Lung (tissue), 12 donors: ENCODE measurements around the gene MGP. TPM values are rescaled to one million over a fixed set of nuclear protein-coding genes. Genes with fewer than 3 reads are reported as not detected.

ENCODE experiments used
- ATAC-seq: fragments of 200-7000 bp; cut with Tn5 transposase; one replicate; pipeline ENCODE4 v1.9.1; 2020; ENCODE audit warnings: moderate number of reproducible peaks; ENCODE audit not compliant: insufficient read depth, low FRiP score
- DNase-seq, 3 donors: peaks; one replicate each; pipeline ENCODE4 v3.0.0-alpha.2; 2013 to 2017
- H3K27ac ChIP-seq, 2 donors: one replicate each; pipeline ENCODE4 v1.5.1; 2013; ENCODE audit warnings: mild to moderate bottlenecking in 2 of 2, moderate library complexity in 2 of 2, control low read depth in 1 of 2, inconsistent platforms in 1 of 2, low read depth in 1 of 2, low read length in 1 of 2
- H3K27me3 ChIP-seq, 3 donors: one replicate each; pipeline ENCODE4 v1.5.1; 2013; ENCODE audit warnings: low read length in 2 of 3; ENCODE audit not compliant: control insufficient read depth in 3 of 3, insufficient read depth in 3 of 3
- H3K36me3 ChIP-seq, 4 donors: one replicate each; pipeline ENCODE4 v1.5.1; 2013; ENCODE audit warnings: low read length in 4 of 4, mild to moderate bottlenecking in 1 of 4, moderate library complexity in 1 of 4; ENCODE audit not compliant: control insufficient read depth in 4 of 4, insufficient read depth in 4 of 4
- H3K4me1 ChIP-seq, 5 donors: one replicate each; pipeline ENCODE4 v1.5.1; 2013; ENCODE audit warnings: low read length in 5 of 5, mild to moderate bottlenecking in 2 of 5, moderate library complexity in 1 of 5; ENCODE audit not compliant: control insufficient read depth in 5 of 5, insufficient read depth in 5 of 5
- H3K4me3 ChIP-seq: one replicate; pipeline ENCODE4 v1.5.1; 2013; ENCODE audit warnings: mild to moderate bottlenecking, control low read depth, moderate library complexity
- H3K9ac ChIP-seq, 2 donors: one replicate each; pipeline ENCODE4 v1.5.1; 2013; ENCODE audit warnings: low read length in 2 of 2, control low read depth in 1 of 2; ENCODE audit not compliant: insufficient read depth in 1 of 2
- H3K9me3 ChIP-seq, 4 donors: one replicate each; pipeline ENCODE4 v1.5.1; 2013; ENCODE audit warnings: low read length in 3 of 4, mild to moderate bottlenecking in 1 of 4, moderate library complexity in 1 of 4; ENCODE audit not compliant: control insufficient read depth in 4 of 4, insufficient read depth in 3 of 4
- CTCF ChIP-seq: IDR thresholded peaks from 2 replicates; pipeline ENCODE4 v1.5.1; 2012; ENCODE audit warnings: mild to moderate bottlenecking; ENCODE audit errors: control extremely low read depth, extremely low read depth
- WGBS, 2 donors: extraction: QIAGEN DNeasy Blood & Tissue Kit; methylation state at CpG; one replicate each; pipeline ENCODE4 v1.1.7; 2013; 5-methylcytosine and 5-hydroxymethylcytosine counted together
- polyA plus RNA-seq, 2 donors: library from polyadenylated mRNA; stranded (reverse); fragments of 200-250 nt; gene quantifications; one replicate each; pipeline ENCODE4 v1.2.1, GENCODE V29; 2013
- total RNA-seq, 2 donors: library from RNA; depleted of rRNA in 1 of 2; stranded (reverse); fragments of >200 nt in 1 of 2; gene quantifications; one replicate each; pipeline ENCODE4 v1.2.1, GENCODE V29; 2014 to 2021
- donor health status: control.
- donor health status: control.
- donor health status: Bipolar disorder and iron deficiency.
- donor health status: healthy.
- donor health status: DM: yes; HTN: yes; CAD: no.

MGP gene
- total and polyA plus RNA-seq, 4 donors, result 175 to 592 (median 227) TPM

GRCh38 chr12:14904854-14905253 is 19.2 kb upstream of the MGP start:
- Histone ChIP-seq H3K36me3 (no peaks in the 10 kb centered on the region), H3K9ac (no peak overlapping the region), H3K9me3 (no peaks in the 10 kb centered on the region), H3K4me3 (no peak overlapping the region), H3K27me3 (no peaks in the 10 kb centered on the region), H3K27ac (peak overlapping the region; percentile 18 to 62), H3K4me1 (peaks cover 0 to 19% (median 12%) of the 10 kb centered on the region in 5 donors)
- WGBS, 2 donors, result 57 to 58% methylated on average over 8 of the region's 8 CpGs
- DNase-seq, result peak in 1 of 3 donors; percentile 28
- no peak for TF ChIP-seq CTCF
- no peak for ATAC-seq

GRCh38 chr12:14903386-14904098 is 17.9 kb upstream of the MGP start:
- DNase-seq (peak in 1 of 3 donors; percentile 44), ATAC-seq (no peak)
- H3K36me3 ChIP-seq, result no peaks in the 10 kb centered on the region
- 71 to 93% methylated on average over 5 of the region's 5 CpGs for WGBS, 2 donors
- H3K9ac ChIP-seq, result no peak overlapping the region
- peaks cover 0 to 19% (median 12%) of the 10 kb centered on the region in 5 donors for H3K4me1 ChIP-seq
- no peak for TF ChIP-seq CTCF
- H3K27me3 ChIP-seq, result no peaks in the 10 kb centered on the region
- no peaks in the 10 kb centered on the region for H3K9me3 ChIP-seq
- H3K27ac ChIP-seq, result peak overlapping the region in 1 of 2 donors; percentile 45
- H3K4me3 ChIP-seq, result no peak overlapping the region

- Histone ChIP-seq H3K27ac (no peak overlapping the region), H3K4me3 (no peak overlapping the region), H3K36me3 (no peaks in the 10 kb centered on the region), H3K4me1 (peaks cover 0 to 23% (median 12%) of the 10 kb centered on the region in 5 donors), H3K9ac (no peak overlapping the region), H3K9me3 (no peaks in the 10 kb centered on the region), H3K27me3 (no peaks in the 10 kb centered on the region)
- WGBS, 2 donors, result 40 to 45% methylated on average over 2 of the region's 2 CpGs
- DNase-seq (no peak), ATAC-seq (no peak)
- no peak for TF ChIP-seq CTCF
Observed at GRCh38 chr12:14902465-14902864, 16.8 kb upstream of the MGP start.

GRCh38 chr12:14901228-14901562 is 15.5 kb upstream of the MGP start:
- Histone ChIP-seq H3K9me3 (no peaks in the 10 kb centered on the region), H3K4me3 (no peak overlapping the region), H3K9ac (no peak overlapping the region), H3K36me3 (no peaks in the 10 kb centered on the region), H3K4me1 (peaks cover 0 to 32% (median 12%) of the 10 kb centered on the region in 5 donors), H3K27ac (no peak overlapping the region), H3K27me3 (no peaks in the 10 kb centered on the region)
- 75 to 93% methylated on average over 1 of the region's 1 CpG for WGBS, 2 donors
- ATAC-seq (no peak), DNase-seq (no peak)
- no peak for TF ChIP-seq CTCF
